Hematopoietic multipotent progenitor cell treated with erythropoietin and hydrocortisone succinate and interleukin-3 and kit ligand, for 17 days (in vitro differentiated cells): ENCODE results near the gene MPHOSPH6.
"Not testable (repeated sequence)": the region's sequence is repeated elsewhere in the genome, so short reads cannot be mapped to it uniquely, and the experiment has no call there.

Experiments
- DNase-seq: peaks from one replicate; pipeline ENCODE4 v3.0.0-alpha.2; 2015; ENCODE audit warnings: low spot score

The MPHOSPH6 gene

DNA sequence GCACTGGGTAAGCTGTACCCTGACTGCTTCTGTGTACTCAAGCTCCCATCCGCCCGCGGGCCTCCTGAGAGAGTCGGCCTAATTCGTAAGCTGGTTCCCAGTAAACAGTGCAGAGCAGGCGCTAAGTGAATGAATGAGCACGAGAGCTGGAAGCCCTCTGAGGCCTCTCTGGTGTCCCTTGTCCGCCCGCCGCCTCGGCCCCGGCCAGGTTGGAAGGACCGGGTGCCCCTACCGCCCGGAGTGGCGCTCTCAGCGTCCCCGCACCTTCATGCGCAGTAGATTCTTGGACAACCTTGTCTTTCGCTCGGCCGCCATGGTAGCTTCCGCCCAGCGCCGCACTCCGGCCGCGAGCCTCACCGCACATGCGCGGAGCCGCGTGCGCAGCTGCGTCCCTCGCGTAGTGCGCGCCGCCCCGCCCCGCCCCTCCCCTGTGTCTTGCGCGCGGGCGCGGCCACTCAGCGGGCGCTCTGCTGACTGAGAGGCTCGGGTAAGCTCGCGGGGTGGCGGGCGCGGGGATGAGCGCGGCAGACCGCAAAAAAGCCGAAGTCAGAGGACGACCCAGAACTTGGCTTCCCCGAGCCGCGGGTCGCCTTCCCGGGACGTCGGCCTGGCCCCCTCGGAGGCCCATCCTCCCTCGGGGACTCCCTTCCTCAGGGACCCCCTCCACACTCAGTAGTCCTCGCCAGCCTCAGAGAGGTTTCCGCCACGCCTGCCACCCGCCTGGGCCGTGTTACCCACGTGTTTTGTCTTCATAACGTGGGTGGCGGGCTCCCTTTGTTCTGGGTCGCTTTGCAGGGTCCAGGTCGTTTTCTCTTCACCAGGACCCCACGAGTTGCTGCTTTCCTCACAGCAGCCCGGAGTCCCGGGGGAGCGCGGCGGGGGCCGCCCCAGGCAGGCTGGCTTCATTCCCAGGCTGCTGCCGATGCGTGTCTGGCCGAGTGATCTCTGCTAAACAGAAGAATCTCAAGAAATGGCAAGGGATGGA lies at the start of gene MPHOSPH6:
Gene MPHOSPH6, minus strand, starts transcription at position 364 of the 985 bp plus-strand sequence. Its CDS starts 49 bp downstream, at position 315.
- peak; percentile 83 for DNase-seq

DNA sequence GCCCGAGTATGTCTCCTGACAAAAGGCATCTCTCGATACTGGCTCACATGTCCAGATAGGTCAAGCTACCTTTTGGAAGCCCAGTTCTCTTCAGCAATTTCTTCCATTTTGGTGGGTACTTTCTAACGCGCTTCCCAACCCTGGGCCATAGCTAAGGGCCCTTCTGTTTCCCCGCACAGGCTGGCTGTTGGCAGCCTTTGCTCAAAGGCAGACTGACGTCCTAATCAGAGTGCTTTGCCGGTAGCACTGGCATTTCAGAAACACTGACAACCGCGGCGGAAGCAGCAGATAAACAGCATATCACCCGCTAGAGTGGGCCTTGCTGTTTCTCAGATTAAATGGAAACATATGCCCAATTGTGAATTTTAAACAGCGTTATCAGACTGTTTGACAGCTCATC lies 49.3 kb upstream of the MPHOSPH6 start:
- DNase-seq, result no peak

DNA sequence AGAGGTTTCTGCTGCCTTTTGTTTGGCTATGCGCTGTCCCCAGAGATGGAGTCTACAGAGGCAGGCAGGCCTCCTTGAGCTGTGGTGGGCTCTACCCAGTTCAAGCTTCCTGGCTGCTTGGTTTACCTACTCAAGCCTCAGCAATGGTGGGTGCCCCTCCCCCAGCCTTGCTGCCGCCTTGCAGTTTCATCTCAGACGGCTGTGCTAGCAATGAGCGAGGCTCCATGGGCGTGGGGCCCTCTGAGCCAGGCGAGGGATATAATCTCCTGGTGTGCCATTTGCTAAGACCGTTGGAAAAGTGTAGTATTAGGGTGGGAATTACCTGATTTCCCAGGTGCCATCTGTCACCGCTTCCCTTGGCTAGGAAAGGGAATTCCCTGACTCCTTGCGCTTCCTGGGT lies 39.3 kb upstream of the MPHOSPH6 start:
- not testable (repeated sequence) for DNase-seq

GRCh38 chr16:82203198-82203597 lies 33.2 kb upstream of the MPHOSPH6 start:
- no peak for DNase-seq

GRCh38 chr16:82201926-82202325 lies 31.9 kb upstream of the MPHOSPH6 start:
- DNase-seq, result no peak

DNA sequence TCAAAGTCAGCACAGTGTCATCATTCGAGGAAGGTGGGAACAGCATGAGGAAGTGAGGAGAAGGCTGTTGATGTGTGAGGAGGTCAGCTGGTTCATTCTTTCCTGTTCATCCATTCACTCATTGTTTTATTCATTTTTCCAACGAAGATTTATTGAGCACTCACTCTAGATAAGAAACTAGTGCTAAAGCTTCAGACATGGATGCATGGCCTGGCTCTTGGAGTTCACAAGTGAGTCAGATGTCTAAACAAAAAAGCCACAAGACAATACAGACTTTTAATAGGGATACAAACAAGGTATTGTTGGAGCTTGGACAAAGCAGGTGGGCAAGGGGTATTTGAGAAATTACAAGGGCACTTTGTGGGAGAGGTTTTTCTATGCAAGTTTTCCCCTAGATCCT lies 31.3 kb upstream of the MPHOSPH6 start:
- no peak for DNase-seq

DNA sequence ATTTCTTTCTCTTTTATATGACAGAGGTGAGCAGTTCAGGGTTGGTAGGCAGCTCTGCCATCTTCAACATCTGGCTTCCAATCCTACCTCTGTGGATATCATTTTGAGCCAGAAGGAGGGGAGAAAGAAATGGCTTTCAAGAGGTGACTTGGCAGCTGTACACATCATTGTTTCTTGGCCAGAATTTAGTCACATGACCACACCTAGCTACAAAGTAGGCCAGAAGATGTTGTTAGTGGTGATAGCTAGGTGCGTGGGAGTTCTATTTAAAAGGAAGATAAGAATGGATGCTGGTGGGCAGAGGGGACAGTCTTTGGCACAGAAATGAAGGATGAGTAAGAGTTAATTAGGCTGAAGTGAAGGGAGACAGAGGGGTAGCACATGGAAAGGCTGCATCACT lies 29.2 kb upstream of the MPHOSPH6 start:
- no peak for DNase-seq

GRCh38 chr16:82197540-82198240 lies 27.7 kb upstream of the MPHOSPH6 start:
- no peak for DNase-seq

- DNase-seq, result no peak
Measured at GRCh38 chr16:82195917-82196494, 26.0 kb upstream of the MPHOSPH6 start.

GRCh38 chr16:82194086-82194485 lies 24.1 kb upstream of the MPHOSPH6 start:
- DNase-seq, result no peak

DNA sequence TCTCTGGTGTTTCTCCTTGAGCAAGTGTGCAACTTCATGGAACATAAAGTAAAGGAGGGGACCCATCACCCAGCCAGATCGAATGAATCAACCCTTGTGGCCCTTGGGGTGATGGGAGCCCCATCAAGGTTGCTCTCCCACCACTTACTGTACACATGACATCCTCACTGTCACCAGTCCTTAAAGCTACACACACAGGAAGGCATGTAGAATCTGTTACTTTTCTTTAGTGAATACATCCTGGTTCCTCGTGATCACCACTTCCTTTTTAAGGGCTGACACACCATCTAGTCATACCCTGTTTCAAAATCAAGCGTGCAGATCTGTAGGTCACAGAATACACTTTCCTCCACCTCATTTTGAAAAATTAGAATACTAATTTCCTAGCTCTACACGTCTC lies 22.6 kb upstream of the MPHOSPH6 start:
- DNase-seq, result no peak

GRCh38 chr16:82190386-82190785 lies 20.4 kb upstream of the MPHOSPH6 start:
- no peak for DNase-seq

- DNase-seq, result no peak
Measured at GRCh38 chr16:82187829-82188228, 17.8 kb upstream of the MPHOSPH6 start.

DNA sequence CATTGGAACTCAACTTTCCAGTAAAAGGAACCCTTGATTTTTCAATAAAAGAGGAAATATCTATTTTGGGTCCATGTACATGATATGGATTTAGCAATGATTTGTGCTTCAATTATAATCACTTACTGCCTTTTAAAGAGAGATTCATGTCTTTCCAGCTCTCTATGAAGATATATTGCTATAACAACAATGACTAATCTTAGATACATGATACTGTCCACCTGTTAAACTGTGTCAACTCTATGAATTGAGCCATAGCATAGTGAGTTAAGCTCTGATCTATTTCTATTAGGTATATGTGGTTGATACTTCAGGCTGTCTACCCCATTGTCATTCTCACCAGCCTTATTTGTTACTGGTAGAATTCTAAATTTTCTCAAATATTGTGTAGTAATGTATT lies 15.0 kb upstream of the MPHOSPH6 start:
- no peak for DNase-seq

GRCh38 chr16:82184213-82184612 lies 14.2 kb upstream of the MPHOSPH6 start:
- DNase-seq, result no peak

GRCh38 chr16:82183004-82183397 lies 13.0 kb upstream of the MPHOSPH6 start:
- DNase-seq, result no peak

DNA sequence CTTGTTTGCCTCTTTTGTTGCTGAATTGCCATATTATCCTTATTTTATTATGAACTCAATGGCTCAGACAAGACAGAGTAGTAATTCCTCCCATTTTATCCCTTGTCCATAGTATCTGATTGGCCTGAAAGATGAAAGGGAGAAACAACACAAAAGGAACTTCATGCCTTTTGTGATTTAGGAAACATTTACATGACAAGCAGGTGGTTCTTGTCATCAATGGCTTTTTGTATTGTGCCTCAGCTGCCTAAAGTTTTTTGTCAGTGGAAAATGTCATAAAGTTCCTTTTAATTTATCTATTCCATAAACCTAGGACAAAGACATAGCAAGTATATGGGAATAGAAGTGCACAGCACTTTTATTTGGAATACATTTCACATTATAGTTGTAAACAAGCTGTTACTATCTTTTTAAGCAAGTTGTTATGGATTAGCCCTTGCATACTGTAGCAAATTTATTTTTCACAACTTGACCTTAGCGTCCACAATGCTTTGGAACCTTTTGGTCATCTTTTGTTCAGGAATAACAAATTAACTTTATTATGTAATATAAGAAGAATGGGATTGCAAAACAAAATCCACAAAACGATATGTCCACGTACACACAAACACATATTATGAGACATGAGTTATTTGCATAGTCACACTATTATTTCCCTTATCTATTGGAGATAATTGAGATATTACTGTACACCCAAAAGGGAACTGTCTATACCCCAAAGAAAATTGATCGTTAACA lies 12.4 kb upstream of the MPHOSPH6 start:
- DNase-seq, result no peak

GRCh38 chr16:82181461-82182185 lies 11.6 kb upstream of the MPHOSPH6 start:
- DNase-seq, result no peak

GRCh38 chr16:82178352-82178751 lies 8.3 kb upstream of the MPHOSPH6 start:
- no peak for DNase-seq

GRCh38 chr16:82177555-82177954 lies 7.5 kb upstream of the MPHOSPH6 start:
- no peak for DNase-seq

DNA sequence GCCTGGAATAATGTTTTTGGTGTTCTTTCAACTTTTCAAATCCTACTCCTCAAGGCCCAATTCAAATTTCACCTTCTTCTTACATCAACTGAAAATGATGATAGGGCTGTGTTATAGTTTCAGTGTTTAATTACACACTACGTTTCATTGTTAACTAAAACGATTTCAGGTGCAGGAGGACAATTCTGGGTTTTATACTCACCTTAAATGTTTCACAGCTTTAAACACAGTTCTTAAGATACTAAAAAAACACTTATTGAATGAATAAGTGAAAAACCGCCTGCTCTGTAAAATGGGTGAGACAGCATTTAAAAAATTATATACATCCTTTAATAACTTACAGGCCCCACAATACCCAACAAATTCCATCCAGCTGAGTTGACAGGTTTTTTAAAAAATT lies 6.2 kb upstream of the MPHOSPH6 start:
- DNase-seq, result no peak
